ENCODE results near the gene CYP27B1. TPM values are rescaled to one million over a fixed set of nuclear protein-coding genes. Genes with fewer than 3 reads are reported as not detected.

CYP27B1 gene
- total and polyA plus RNA-seq, 4 donors = 0.05 to 1.6 (median 0.17) TPM

DNA sequence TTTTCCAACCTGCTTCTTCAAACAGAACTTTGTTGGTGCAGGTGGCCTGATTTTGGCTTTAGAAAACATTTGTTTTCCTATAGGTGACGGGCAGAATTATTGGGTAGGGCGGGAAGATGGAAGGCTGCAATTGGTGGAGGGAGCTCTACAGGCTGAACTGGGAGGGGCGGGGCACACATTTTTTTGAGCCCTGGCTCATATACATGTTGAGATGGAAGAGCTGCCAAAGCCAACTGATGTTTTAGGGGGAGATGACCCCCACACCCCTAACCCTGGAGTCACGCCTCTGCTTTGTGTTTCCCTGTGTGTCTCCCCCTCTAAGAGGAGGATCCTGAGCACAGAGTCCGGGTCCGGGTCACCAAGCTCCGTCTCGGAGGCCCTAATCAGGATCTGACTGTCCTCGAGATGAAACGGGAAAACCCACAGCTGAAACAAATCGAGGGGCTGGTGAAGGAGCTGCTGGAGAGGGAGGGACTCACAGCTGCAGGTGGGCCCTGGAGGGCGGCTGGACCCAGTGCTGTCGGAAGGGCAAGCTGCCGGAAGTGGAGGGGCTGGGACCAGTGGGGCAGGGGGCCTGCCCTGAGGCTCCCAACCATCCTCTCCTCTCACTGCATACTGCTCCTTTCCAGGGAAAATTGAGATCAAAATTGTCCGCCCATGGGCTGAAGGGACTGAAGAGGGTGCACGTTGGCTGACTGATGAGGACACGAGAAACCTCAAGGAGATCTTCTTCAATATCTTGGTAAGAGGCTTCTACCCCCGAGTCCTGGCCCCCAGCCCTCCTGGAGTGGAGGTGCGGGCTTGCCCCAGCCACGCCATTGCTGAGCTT is 46.9 kb downstream of the CYP27B1 start:
- DNase-seq (ENCODE audit: low spot score) = no peak
- WGBS = 96% methylated on average over 20 of the region's 20 CpGs
- H3K27ac ChIP-seq (ENCODE audit: low read depth in 1 of 2, low read length in 2 of 2) = no peak overlapping the region
- H3K27me3 ChIP-seq (ENCODE audit: control insufficient read depth in 4 of 4, insufficient read depth in 4 of 4, low read length in 3 of 4) = no peaks in the 10 kb centered on the region
- no peak overlapping the region for H3K9ac ChIP-seq (ENCODE audit: low read depth in 1 of 2, low read length in 2 of 2)
- H3K4me3 ChIP-seq (ENCODE audit: low read depth in 1 of 3, low read length in 3 of 3) = no peak overlapping the region
- no peaks in the 10 kb centered on the region for H3K4me1 ChIP-seq (ENCODE audit: control insufficient read depth in 4 of 4, insufficient read depth in 4 of 4, low read length in 3 of 4)
- H3K9me3 ChIP-seq (ENCODE audit: control insufficient read depth in 4 of 4, low read length in 3 of 4) = no peaks in the 10 kb centered on the region
- no peak for TF ChIP-seq NR2F2 (IDR thresholded peaks at IDR 0.05)
- no peak for TF ChIP-seq HNF4G (IDR thresholded peaks at IDR 0.05)
- no peak for TF ChIP-seq JUND (IDR thresholded peaks at IDR 0.05)
- TF ChIP-seq YY1 (IDR thresholded peaks at IDR 0.05) = no peak
- no peak for TF ChIP-seq ZBTB33 (IDR thresholded peaks at IDR 0.05)
- TF ChIP-seq TAF1 (conservative IDR thresholded peaks at IDR 0.05) = no peak
- no peak for TF ChIP-seq FOXA1 (IDR thresholded peaks at IDR 0.05)
- no peak for TF ChIP-seq MAX (IDR thresholded peaks at IDR 0.05)
- no peak for TF ChIP-seq FOXA2 (IDR thresholded peaks at IDR 0.05)
- no peak for TF ChIP-seq RAD21 (IDR thresholded peaks at IDR 0.05)
- TF ChIP-seq, protein P1, sequence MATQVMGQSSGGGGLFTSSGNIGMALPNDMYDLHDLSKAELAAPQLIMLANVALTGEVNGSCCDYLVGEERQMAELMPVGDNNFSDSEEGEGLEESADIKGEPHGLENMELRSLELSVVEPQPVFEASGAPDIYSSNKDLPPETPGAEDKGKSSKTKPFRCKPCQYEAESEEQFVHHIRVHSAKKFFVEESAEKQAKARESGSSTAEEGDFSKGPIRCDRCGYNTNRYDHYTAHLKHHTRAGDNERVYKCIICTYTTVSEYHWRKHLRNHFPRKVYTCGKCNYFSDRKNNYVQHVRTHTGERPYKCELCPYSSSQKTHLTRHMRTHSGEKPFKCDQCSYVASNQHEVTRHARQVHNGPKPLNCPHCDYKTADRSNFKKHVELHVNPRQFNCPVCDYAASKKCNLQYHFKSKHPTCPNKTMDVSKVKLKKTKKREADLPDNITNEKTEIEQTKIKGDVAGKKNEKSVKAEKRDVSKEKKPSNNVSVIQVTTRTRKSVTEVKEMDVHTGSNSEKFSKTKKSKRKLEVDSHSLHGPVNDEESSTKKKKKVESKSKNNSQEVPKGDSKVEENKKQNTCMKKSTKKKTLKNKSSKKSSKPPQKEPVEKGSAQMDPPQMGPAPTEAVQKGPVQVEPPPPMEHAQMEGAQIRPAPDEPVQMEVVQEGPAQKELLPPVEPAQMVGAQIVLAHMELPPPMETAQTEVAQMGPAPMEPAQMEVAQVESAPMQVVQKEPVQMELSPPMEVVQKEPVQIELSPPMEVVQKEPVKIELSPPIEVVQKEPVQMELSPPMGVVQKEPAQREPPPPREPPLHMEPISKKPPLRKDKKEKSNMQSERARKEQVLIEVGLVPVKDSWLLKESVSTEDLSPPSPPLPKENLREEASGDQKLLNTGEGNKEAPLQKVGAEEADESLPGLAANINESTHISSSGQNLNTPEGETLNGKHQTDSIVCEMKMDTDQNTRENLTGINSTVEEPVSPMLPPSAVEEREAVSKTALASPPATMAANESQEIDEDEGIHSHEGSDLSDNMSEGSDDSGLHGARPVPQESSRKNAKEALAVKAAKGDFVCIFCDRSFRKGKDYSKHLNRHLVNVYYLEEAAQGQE (IDR thresholded peaks at IDR 0.05) = no peak
- peaks cover 14 to 60% (median 52%) of the 10 kb centered on the region in 4 donors for H3K36me3 ChIP-seq (ENCODE audit: control insufficient read depth in 4 of 4, insufficient read depth in 3 of 4, low read depth in 1 of 4, low read length in 3 of 4)

GRCh38 chr12:57718641-57719528 is 48.0 kb downstream of the CYP27B1 start:
- Histone ChIP-seq H3K4me3 (ENCODE audit: low read depth in 1 of 3, low read length in 3 of 3) (no peak overlapping the region), H3K36me3 (ENCODE audit: control insufficient read depth in 4 of 4, insufficient read depth in 3 of 4, low read depth in 1 of 4, low read length in 3 of 4) (peaks cover 14 to 64% (median 52%) of the 10 kb centered on the region in 4 donors), H3K27me3 (ENCODE audit: control insufficient read depth in 4 of 4, insufficient read depth in 4 of 4, low read length in 3 of 4) (no peaks in the 10 kb centered on the region), H3K4me1 (ENCODE audit: control insufficient read depth in 4 of 4, insufficient read depth in 4 of 4, low read length in 3 of 4) (no peaks in the 10 kb centered on the region), H3K27ac (ENCODE audit: low read depth in 1 of 2, low read length in 2 of 2) (no peak overlapping the region), H3K9me3 (ENCODE audit: control insufficient read depth in 4 of 4, low read length in 3 of 4) (no peaks in the 10 kb centered on the region), H3K9ac (ENCODE audit: low read depth in 1 of 2, low read length in 2 of 2) (no peak overlapping the region)
- 97% methylated on average over 15 of the region's 15 CpGs for WGBS
- DNase-seq (ENCODE audit: low spot score) = no peak
- TF ChIP-seq TAF1 (conservative IDR thresholded peaks at IDR 0.05) (no peak), ZBTB33 (IDR thresholded peaks at IDR 0.05) (no peak), GABPA (IDR thresholded peaks at IDR 0.05 in 1 of 2, conservative IDR thresholded peaks at IDR 0.05 in 1 of 2) (no peak), RXRA (IDR thresholded peaks at IDR 0.05) (no peak), HNF4A (conservative IDR thresholded peaks at IDR 0.05) (no peak), FOXA2 (IDR thresholded peaks at IDR 0.05) (no peak)

All from liver (tissue), 9 donors.